ENCODE results near the gene KLF1.

The KLF1 gene

GRCh38 chr19:12838182-12838885, 48.7 kb downstream of the KLF1 start, which contains the start of gene MAST1:
Gene MAST1, plus strand, starts transcription at chr19:12838515. Its CDS starts 58 bp downstream, at chr19:12838573.
- peak in 1 of 2 donors; percentile 49 for DNase-seq (ENCODE audit: low read depth in 2 of 2)

GRCh38 chr19:12837225-12837624, 49.8 kb downstream of the KLF1 start:
- DNase-seq (ENCODE audit: low read depth in 2 of 2), result no peak

- no peak for DNase-seq (ENCODE audit: low read depth in 2 of 2)
Observed at GRCh38 chr19:12836529-12836863, 50.5 kb downstream of the KLF1 start.

GRCh38 chr19:12834976-12835757, 51.8 kb downstream of the KLF1 start:
- peak in 1 of 2 donors; percentile 18 for DNase-seq (ENCODE audit: low read depth in 2 of 2)

GRCh38 chr19:12834566-12834943, 52.4 kb downstream of the KLF1 start, which contains the start of gene RTBDN:
Gene RTBDN, minus strand, starts transcription at chr19:12834579. Its CDS starts 4,600 bp downstream, at chr19:12829979.
- no peak for DNase-seq (ENCODE audit: low read depth in 2 of 2)
